Body of pancreas (tissue), 4 donors: ENCODE measurements around the gene MRGPRX2.

Experiments
- POLR2A ChIP-seq, 3 donors: fragments of 450-650 bp; IDR thresholded peaks; one replicate each; pipeline ENCODE4 v1.6.1; 2016; ENCODE audit warnings: antibody characterized with exemption in 3 of 3, mild to moderate bottlenecking in 2 of 3
- TF ChIP-seq, protein P1 (sequence below), 7 experiments: fragments of 450-650 bp in 4 of 7; fragments of 200-600 bp in 3 of 7; sonication (generic) in 3 of 7; IDR thresholded peaks; one replicate each; pipeline ENCODE4 v1.5.1; 2016 to 2019; ENCODE audit warnings: antibody characterized with exemption in 7 of 7

- TF ChIP-seq, protein P1, sequence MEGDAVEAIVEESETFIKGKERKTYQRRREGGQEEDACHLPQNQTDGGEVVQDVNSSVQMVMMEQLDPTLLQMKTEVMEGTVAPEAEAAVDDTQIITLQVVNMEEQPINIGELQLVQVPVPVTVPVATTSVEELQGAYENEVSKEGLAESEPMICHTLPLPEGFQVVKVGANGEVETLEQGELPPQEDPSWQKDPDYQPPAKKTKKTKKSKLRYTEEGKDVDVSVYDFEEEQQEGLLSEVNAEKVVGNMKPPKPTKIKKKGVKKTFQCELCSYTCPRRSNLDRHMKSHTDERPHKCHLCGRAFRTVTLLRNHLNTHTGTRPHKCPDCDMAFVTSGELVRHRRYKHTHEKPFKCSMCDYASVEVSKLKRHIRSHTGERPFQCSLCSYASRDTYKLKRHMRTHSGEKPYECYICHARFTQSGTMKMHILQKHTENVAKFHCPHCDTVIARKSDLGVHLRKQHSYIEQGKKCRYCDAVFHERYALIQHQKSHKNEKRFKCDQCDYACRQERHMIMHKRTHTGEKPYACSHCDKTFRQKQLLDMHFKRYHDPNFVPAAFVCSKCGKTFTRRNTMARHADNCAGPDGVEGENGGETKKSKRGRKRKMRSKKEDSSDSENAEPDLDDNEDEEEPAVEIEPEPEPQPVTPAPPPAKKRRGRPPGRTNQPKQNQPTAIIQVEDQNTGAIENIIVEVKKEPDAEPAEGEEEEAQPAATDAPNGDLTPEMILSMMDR (IDR thresholded peaks at IDR 0.05) = no peak
- TF ChIP-seq POLR2A (IDR thresholded peaks at IDR 0.05) = no peak
Observed at GRCh38 chr11:19075636-19076035, 15.1 kb upstream of the MRGPRX2 start.
